ENCODE data around the gene PRSS57.
"Not testable (repeated sequence)": the region's sequence is repeated elsewhere in the genome, so short reads cannot be mapped to it uniquely, and the experiment has no call there.

The PRSS57 gene

GRCh38 chr19:695352-695949 lies at the start of gene PRSS57:
PRSS57 (minus strand) TSS chr19:695452; CDS start chr19:695430, 22 bp downstream.
- Histone ChIP-seq H3K27ac (peak within 1 kb of the TSS in 9 of 11 experiments; percentile 42 to 99 (median 76); a peak in 19 of 22 replicates), H3K27me3 (peaks cover 0 to 18% (median 5%) of the 10 kb centered on the region in 11 experiments; a peak in 13 of 22 replicates), H3K4me2 (peak within 1 kb of the TSS; percentile 78 to 98 (median 90)), H4K20me1 (no peaks in the 10 kb centered on the region), H3K9me3 (replicated peaks in 1 of 11) (no peaks in the 10 kb centered on the region), H3K4me1 (peaks cover 45 to 87% (median 79%) of the 10 kb centered on the region in 10 experiments), H3K36me3 (no peaks in the 10 kb centered on the region), H3K9ac (peak within 1 kb of the TSS; percentile 54 to 77 (median 72)), H3K4me3 (peak within 1 kb of the TSS; percentile 30 to 63 (median 52))
- no peak for TF ChIP-seq Cebpa-rat (IDR thresholded peaks at IDR 0.05)

GRCh38 chr19:743168-743687 lies 48.0 kb upstream of the PRSS57 start:
- Histone ChIP-seq H3K4me2 (peak overlapping the region in 5 of 11 experiments; percentile 2 to 26 (median 16); a peak in 6 of 22 replicates), H3K27me3 (no peaks in the 10 kb centered on the region), H3K9me3 (replicated peaks in 1 of 11) (peaks cover 36 to 56% (median 49%) of the 10 kb centered on the region in 11 experiments), H4K20me1 (peaks cover 0 to 6% (median 0%) of the 10 kb centered on the region in 11 experiments; a peak in 2 of 22 replicates), H3K4me1 (peaks cover 0 to 10% (median 7%) of the 10 kb centered on the region in 10 experiments; a peak in 12 of 20 replicates), H3K36me3 (peaks cover 16 to 55% (median 33%) of the 10 kb centered on the region in 11 experiments; a peak in 19 of 22 replicates), H3K9ac (no peak overlapping the region), H3K27ac (peak overlapping the region in 1 of 11 experiments; percentile 7; a peak in 1 of 22 replicates), H3K4me3 (no peak overlapping the region)
- TF ChIP-seq Cebpa-rat (IDR thresholded peaks at IDR 0.05): no peak

DNA sequence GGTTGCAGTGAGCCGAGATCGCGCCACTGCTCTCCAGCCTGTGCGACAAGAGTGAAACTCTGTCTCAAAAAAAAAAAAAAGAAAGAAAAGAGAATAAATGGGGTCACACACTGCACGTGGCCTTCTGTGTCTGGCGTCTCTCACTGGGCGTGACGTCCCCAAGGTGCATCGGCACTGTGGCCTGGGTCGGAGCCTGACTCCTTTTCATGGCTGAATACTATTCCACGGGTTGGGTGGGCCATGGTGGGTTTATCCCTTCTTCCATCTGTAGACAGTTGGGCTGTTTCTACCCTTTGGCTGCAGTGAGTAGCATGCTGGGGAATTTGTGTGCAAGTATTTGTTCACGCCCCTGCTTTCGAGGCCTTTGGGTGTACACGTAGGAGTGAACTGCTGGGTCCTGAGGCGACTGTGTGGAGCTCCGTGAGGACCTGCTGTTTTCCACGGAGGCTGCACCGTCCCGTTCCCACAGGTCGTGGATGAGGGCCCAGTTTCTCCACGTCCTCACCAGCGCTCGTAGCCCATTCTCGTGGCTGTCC lies 47.4 kb upstream of the PRSS57 start:
- no peak for TF ChIP-seq Cebpa-rat (IDR thresholded peaks at IDR 0.05)
- Histone ChIP-seq H3K36me3 (peaks cover 16 to 51% (median 29%) of the 10 kb centered on the region in 11 experiments; a peak in 19 of 22 replicates), H3K4me1 (peaks cover 0 to 10% (median 7%) of the 10 kb centered on the region in 10 experiments; a peak in 12 of 20 replicates), H3K27ac (no peak overlapping the region), H3K4me2 (peak overlapping the region in 5 of 11 experiments; percentile 2 to 26 (median 16); a peak in 4 of 22 replicates), H3K4me3 (no peak overlapping the region), H3K9ac (no peak overlapping the region), H3K9me3 (replicated peaks in 1 of 11) (peaks cover 32 to 52% (median 47%) of the 10 kb centered on the region in 11 experiments), H3K27me3 (no peaks in the 10 kb centered on the region), H4K20me1 (peaks cover 0 to 6% (median 0%) of the 10 kb centered on the region in 11 experiments; a peak in 4 of 22 replicates)

- H3K36me3 ChIP-seq: peaks cover 12 to 51% (median 21%) of the 10 kb centered on the region in 11 experiments; a peak in 18 of 22 replicates
- peaks cover 25 to 43% (median 38%) of the 10 kb centered on the region in 11 experiments for H3K9me3 ChIP-seq (replicated peaks in 1 of 11)
- peaks cover 0 to 10% (median 7%) of the 10 kb centered on the region in 10 experiments; a peak in 12 of 20 replicates for H3K4me1 ChIP-seq
- no peak overlapping the region for H3K9ac ChIP-seq
- H3K27me3 ChIP-seq: no peaks in the 10 kb centered on the region
- no peak overlapping the region for H3K4me3 ChIP-seq
- peaks cover 0 to 13% (median 4%) of the 10 kb centered on the region in 11 experiments; a peak in 5 of 22 replicates for H4K20me1 ChIP-seq
- no peak for TF ChIP-seq Cebpa-rat (IDR thresholded peaks at IDR 0.05)
- no peak overlapping the region for H3K4me2 ChIP-seq
- H3K27ac ChIP-seq: no peak overlapping the region
Measured at GRCh38 chr19:741506-742131, 46.4 kb upstream of the PRSS57 start.

- Histone ChIP-seq H3K9me3 (replicated peaks in 1 of 11) (peaks cover 25 to 37% (median 32%) of the 10 kb centered on the region in 11 experiments), H4K20me1 (peaks cover 0 to 13% (median 4%) of the 10 kb centered on the region in 11 experiments; a peak in 5 of 22 replicates), H3K36me3 (peaks cover 12 to 51% (median 22%) of the 10 kb centered on the region in 11 experiments; a peak in 20 of 22 replicates)
- not testable (repeated sequence) for H3K27ac ChIP-seq, H3K4me1 ChIP-seq, H3K4me2 ChIP-seq, H3K27me3 ChIP-seq, H3K4me3 ChIP-seq, H3K9ac ChIP-seq
Measured at GRCh38 chr19:740816-741505, 45.7 kb upstream of the PRSS57 start.

DNA sequence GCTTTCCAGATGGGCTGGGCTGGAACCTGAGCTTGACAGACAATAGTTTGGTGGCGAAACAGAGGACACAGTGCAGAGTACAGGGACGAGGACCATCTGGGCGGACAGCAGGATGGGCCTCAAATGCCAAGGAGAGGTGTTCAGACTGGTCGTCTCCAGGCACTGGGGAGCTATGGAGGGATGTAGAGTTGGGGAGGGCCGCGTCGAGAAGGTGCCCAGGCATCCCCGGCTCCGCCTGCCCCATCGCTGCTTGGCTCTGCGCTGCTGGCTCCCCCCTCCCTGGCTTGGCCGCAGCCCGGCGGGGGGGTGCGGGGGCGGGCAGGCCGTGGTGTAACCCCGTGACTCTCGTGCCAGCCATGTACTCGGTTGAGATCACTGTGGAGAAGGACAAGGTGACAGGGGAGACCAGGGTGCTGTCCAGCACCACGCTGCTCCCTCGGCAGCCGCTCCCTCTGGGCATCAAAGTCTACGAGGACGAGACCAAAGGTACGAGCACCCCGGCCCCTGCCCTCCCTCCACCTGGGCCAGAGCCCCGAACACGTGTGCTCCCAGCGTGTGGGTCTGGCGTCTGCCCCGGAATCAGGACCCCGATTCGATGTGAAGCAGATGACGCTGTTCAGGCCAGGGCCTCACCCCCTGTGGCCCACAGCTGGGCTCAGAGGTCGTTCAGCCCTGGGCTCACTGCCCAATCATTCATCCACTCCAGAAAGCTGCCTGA lies 44.9 kb upstream of the PRSS57 start:
- Histone ChIP-seq H3K4me2 (no peak overlapping the region), H3K4me3 (no peak overlapping the region), H3K9me3 (replicated peaks in 1 of 11) (peaks cover 22 to 29% (median 26%) of the 10 kb centered on the region in 11 experiments), H3K27ac (no peak overlapping the region), H3K9ac (no peak overlapping the region), H3K4me1 (peaks cover 0 to 10% (median 7%) of the 10 kb centered on the region in 10 experiments; a peak in 12 of 20 replicates), H3K27me3 (no peaks in the 10 kb centered on the region), H4K20me1 (peaks cover 0 to 13% (median 4%) of the 10 kb centered on the region in 11 experiments; a peak in 5 of 22 replicates), H3K36me3 (peaks cover 10 to 52% (median 22%) of the 10 kb centered on the region in 11 experiments; a peak in 19 of 22 replicates)
- no peak for TF ChIP-seq Cebpa-rat (IDR thresholded peaks at IDR 0.05)

- H3K4me2 ChIP-seq: no peak overlapping the region
- no peak overlapping the region for H3K4me3 ChIP-seq
- H3K9ac ChIP-seq: no peak overlapping the region
- TF ChIP-seq Cebpa-rat (IDR thresholded peaks at IDR 0.05): no peak
- H4K20me1 ChIP-seq: peaks cover 0 to 13% (median 4%) of the 10 kb centered on the region in 11 experiments; a peak in 6 of 22 replicates
- H3K27me3 ChIP-seq: no peaks in the 10 kb centered on the region
- peaks cover 10 to 57% (median 23%) of the 10 kb centered on the region in 11 experiments; a peak in 19 of 22 replicates for H3K36me3 ChIP-seq
- H3K27ac ChIP-seq: no peak overlapping the region
- peaks cover 7 to 14% (median 10%) of the 10 kb centered on the region in 11 experiments for H3K9me3 ChIP-seq (replicated peaks in 1 of 11)
- H3K4me1 ChIP-seq: peaks cover 0 to 25% (median 21%) of the 10 kb centered on the region in 10 experiments; a peak in 15 of 20 replicates
Measured at GRCh38 chr19:738509-739128, 43.4 kb upstream of the PRSS57 start.
